ENCODE data around the gene SAMD3.
"Not testable (repeated sequence)": the region's sequence is repeated elsewhere in the genome, so short reads cannot be mapped to it uniquely, and the experiment has no call there.

Gene SAMD3

GRCh38 chr6:130127195-130127594 lies 95.6 kb downstream of the SAMD3 start:
- DNase-seq: no peak

DNA sequence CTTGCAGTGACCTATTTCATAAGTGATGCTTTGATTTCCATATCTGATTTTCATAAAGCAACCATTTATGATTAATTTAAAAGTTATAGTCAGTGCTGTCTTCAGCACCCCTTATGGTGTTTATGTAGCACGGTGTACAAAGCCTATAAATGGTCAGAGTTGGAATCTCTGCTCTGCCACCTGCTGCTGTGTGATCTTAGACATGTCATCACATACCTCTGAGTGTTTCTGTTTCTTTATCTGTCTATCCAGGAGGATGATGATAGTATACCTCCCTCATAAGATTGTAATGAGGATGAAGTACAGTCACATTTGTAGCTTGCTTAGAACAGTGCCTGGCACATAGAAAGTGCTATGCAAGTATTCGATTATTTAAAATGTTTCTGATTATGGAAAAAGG lies 100.5 kb downstream of the SAMD3 start:
- no peak for DNase-seq

- no peak for DNase-seq
These were observed 102.0 kb downstream of the SAMD3 start for GRCh38 chr6:130120731-130121130.

DNA sequence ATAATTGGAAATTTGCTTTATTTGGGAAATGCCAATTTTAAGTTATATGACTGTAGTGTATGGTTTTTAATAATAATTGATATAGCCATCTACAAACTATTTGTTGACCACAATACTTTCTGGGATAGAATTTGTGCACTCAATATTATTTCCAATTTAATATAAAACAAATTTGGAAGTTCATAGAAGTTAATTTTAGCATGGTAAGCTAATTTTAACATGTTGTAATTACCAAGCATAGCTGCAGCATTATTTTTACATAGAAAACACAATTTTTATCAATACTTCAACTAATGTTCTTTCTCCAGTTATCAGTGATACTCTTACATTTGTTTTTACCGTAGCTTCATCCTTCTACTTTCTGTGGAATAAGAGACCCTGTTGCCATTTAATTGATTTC lies 103.5 kb downstream of the SAMD3 start:
- no peak for DNase-seq

- DNase-seq: no peak
These were observed 104.5 kb downstream of the SAMD3 start for GRCh38 chr6:130118236-130118635.

- not testable (repeated sequence) for DNase-seq
These were observed 105.5 kb downstream of the SAMD3 start for GRCh38 chr6:130117187-130117701.

- DNase-seq: no peak
These were observed 106.5 kb downstream of the SAMD3 start for GRCh38 chr6:130116273-130116672.

- no peak for DNase-seq
These were observed 107.7 kb downstream of the SAMD3 start for GRCh38 chr6:130115036-130115435.

DNA sequence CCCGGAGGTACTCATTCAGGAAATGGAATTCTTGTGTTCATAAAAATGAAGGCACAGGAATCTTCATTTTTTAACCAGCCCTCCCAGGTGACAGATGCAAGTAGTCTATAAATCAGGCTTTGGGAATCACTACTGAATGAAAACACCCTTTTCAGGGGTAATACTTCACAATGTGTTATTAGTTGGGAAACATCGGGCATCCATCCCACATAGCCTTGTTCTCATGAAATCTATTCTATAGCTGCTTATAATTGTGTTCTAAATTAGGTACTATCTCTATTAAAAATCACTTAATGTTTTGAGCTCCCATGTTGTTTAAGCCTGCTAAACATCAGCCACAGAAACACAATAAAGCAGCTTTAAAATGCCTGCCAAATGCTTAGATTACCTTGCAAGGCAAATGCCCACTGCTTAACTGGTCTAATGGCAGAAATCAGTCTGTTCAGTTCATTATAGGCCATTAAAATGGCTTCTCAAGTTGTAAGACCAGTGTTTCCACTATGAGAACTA lies 109.5 kb downstream of the SAMD3 start:
- no peak for DNase-seq

GRCh38 chr6:130111031-130111430 lies 111.7 kb downstream of the SAMD3 start:
- no peak for DNase-seq

DNA sequence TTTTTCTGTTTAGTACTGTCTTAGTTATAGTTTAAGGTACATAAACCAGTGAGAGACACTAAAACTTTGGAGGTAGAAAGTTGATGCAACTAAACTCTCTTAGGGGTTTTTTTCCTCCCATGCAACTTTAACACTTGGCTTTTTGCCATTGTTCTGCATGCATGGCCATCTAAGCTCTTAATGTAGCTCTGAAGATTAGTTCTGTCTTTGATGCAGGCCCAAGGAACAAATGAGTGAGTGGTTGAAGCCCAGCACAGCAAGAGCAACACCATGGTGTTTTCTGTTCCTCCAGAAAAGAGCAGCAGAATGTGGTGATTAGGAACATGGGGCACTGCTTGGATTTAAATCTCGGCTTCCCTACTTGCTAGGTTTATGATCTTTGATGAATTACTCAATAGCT lies 115.0 kb downstream of the SAMD3 start:
- no peak for DNase-seq

DNA sequence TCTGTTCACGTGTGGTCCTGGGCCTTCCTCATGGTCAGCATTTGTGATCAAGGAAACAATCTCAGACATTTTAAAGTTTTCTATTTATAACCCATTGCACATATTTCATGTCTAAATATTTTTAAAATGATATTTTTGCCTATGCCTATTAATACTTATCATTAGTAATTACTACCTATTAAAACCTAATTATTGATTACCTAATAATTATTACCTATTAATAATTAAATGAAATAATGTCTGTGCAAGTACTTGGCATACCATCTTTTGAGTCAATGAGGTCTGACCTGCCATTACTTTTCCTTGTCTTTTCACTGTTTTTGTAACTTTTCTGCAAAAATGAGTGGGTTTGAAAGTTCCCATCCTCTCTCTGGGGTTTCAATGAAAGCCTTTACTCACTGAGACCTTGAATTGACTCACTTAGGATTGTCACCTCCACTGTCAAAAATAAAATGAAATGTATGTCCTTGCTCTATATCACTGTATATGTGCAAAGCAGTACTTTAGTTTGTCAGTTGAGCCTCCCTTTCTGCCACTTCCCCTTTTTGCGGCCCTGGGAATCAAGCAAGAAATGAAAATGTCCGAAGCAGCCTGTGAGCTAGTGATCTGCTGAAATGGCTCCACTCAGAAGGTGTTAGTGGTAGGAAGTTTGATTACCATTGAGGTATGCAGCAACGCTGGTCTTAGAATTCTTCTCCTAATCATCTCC lies 116.6 kb downstream of the SAMD3 start:
- no peak for DNase-seq

DNA sequence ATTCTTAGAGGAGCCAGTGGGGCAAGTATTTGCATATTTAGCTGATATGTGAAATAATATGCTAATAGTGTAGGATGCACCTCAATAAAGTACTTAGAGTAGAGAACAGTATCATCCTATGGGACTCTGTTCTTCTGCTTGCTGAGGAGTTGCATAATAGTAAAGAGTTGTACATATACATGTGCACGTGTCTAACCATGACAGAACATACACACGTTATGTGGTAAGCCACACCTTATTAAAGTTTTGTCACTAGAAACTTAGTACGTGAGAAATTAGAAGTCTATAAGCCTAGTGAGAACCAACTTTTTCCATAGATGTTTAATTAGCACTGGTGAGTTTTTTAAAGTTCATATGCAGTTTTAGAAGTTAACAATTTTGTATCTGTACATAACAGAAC lies 123.6 kb downstream of the SAMD3 start:
- DNase-seq: no peak

DNA sequence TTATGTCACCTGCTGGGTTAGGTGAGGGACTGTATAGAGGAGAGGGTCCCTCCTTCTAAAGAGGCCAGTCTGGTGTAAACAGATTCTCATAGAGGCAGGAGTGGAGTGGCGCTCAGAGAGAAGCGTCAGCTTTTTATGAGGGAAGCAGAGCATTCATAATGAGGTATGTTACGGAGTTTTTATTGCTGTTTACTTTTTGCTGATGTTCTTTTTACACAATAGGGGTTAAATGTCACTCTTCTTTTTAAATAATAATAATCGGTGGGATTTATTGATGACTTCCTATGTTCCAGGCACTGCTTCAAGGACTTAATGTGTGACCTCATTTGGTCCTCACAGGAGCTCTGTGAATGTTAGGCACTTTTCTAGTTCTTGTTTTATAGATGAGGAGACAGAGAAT lies 124.4 kb downstream of the SAMD3 start:
- no peak for DNase-seq
